ENCODE measurements around the gene SCAPER. TPM values are rescaled to one million over a fixed set of nuclear protein-coding genes. Genes with fewer than 3 reads are reported as not detected.

The SCAPER gene, protein sequence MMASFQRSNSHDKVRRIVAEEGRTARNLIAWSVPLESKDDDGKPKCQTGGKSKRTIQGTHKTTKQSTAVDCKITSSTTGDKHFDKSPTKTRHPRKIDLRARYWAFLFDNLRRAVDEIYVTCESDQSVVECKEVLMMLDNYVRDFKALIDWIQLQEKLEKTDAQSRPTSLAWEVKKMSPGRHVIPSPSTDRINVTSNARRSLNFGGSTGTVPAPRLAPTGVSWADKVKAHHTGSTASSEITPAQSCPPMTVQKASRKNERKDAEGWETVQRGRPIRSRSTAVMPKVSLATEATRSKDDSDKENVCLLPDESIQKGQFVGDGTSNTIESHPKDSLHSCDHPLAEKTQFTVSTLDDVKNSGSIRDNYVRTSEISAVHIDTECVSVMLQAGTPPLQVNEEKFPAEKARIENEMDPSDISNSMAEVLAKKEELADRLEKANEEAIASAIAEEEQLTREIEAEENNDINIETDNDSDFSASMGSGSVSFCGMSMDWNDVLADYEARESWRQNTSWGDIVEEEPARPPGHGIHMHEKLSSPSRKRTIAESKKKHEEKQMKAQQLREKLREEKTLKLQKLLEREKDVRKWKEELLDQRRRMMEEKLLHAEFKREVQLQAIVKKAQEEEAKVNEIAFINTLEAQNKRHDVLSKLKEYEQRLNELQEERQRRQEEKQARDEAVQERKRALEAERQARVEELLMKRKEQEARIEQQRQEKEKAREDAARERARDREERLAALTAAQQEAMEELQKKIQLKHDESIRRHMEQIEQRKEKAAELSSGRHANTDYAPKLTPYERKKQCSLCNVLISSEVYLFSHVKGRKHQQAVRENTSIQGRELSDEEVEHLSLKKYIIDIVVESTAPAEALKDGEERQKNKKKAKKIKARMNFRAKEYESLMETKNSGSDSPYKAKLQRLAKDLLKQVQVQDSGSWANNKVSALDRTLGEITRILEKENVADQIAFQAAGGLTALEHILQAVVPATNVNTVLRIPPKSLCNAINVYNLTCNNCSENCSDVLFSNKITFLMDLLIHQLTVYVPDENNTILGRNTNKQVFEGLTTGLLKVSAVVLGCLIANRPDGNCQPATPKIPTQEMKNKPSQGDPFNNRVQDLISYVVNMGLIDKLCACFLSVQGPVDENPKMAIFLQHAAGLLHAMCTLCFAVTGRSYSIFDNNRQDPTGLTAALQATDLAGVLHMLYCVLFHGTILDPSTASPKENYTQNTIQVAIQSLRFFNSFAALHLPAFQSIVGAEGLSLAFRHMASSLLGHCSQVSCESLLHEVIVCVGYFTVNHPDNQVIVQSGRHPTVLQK (N-terminal part only)
- total RNA-seq: 10 to 100 TPM; 27.7 to 53.9 (median 41.5) TPM
- 10 to 100 TPM in 1 of 2 donors, 1 to 10 TPM in 1; 6.7 to 12.0 TPM for polyA plus RNA-seq
- long read RNA-seq, donor 1, full-length matches to known transcripts: 3 of 53 reads
- long read RNA-seq, donor 1, partial matches to known transcripts: 28 of 53 reads
- long read RNA-seq, donor 1, other reads (novel, unspliced or antisense): 22 of 53 reads
- long read RNA-seq, donor 2, full-length matches to known transcripts: 4 of 274 reads
- long read RNA-seq, donor 2, partial matches to known transcripts: 215 of 274 reads
- long read RNA-seq, donor 2, other reads (novel, unspliced or antisense): 55 of 274 reads
- long read RNA-seq, donor 3, full-length matches to known transcripts: 4 of 36 reads
- long read RNA-seq, donor 3, partial matches to known transcripts: 18 of 36 reads
- long read RNA-seq, donor 3, other reads (novel, unspliced or antisense): 14 of 36 reads

DNA sequence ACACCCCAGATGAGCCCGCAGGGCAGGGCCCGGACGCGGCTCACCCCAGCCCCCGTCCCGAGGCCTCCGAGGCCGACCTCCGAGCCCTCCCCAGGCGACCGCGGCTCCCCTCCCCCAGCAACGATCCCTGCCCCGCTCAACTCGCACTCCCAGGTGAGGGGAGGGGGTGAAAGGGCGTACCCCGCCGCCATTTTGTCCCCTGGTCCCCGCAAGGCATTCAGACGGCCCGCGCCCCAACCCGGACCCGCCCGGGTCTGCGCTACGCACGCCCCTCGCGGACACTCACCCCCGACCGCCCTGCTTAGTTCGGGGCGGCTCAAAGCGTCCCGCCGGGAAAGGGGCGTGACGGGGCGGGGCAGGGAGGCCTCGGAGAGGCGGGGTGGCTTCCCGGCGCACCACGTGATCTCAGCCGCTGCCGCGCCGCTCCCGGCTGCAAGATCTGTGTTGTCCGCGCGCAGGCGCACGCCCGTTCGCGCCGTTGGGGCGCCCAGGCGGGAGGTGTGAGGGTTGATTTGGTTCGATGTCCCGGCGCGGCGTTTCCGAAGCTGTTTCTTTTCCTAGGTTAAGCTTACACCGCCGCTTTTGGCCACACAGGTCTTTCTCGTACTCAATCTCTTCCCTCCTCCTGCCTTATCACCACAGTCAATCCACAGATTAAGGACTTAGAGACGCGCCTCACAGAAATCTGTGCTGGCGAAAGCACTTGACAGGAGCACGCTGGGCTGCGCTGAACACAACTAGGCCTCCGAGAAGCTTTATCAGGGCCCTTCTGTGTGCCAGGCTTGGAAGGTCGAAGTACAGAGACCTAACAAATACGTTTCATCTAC lies at the start of gene SCAPER:
Gene SCAPER, minus strand, starts transcription at position 328 of the 827 bp plus-strand sequence. CDS start 21,523 bp downstream, outside the sequence.
- ATAC-seq (peak; percentile 92 to 98 (median 98)), DNase-seq (peak; percentile 94 to 97 (median 95))
- Histone ChIP-seq H3K4me3 (peak within 1 kb of the TSS; percentile 67 to 98 (median 86)), H3K4me1 (peaks cover 0 to 34% (median 23%) of the 10 kb centered on the region in 12 donors), H3K9me3 (peaks cover 0 to 6% (median 0%) of the 10 kb centered on the region in 12 donors), H3K27ac (peak within 1 kb of the TSS; percentile 78 to 96 (median 91)), H3K36me3 (no peaks in the 10 kb centered on the region), H3K27me3 (no peaks in the 10 kb centered on the region)
- TF ChIP-seq POLR2A (IDR thresholded peaks at IDR 0.05): peak; percentile 16 to 79
- TF ChIP-seq, protein P1, sequence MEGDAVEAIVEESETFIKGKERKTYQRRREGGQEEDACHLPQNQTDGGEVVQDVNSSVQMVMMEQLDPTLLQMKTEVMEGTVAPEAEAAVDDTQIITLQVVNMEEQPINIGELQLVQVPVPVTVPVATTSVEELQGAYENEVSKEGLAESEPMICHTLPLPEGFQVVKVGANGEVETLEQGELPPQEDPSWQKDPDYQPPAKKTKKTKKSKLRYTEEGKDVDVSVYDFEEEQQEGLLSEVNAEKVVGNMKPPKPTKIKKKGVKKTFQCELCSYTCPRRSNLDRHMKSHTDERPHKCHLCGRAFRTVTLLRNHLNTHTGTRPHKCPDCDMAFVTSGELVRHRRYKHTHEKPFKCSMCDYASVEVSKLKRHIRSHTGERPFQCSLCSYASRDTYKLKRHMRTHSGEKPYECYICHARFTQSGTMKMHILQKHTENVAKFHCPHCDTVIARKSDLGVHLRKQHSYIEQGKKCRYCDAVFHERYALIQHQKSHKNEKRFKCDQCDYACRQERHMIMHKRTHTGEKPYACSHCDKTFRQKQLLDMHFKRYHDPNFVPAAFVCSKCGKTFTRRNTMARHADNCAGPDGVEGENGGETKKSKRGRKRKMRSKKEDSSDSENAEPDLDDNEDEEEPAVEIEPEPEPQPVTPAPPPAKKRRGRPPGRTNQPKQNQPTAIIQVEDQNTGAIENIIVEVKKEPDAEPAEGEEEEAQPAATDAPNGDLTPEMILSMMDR (IDR thresholded peaks at IDR 0.05): peak in 5 of 12 donors; percentile 11 to 41 (median 24)
- 1% methylated on average over 42 to 78 of the region's 78 CpGs for WGBS, 4 donors
- intact Hi-C loops (cut with DNase I): loop anchor here in 1 of 10 donors (2.0 kb wide), 1 partner anchor 26 kb away; the partner anchor contains the start of gene RCN2

GRCh38 chr15:76954744-76955143 lies 49.6 kb upstream of the SCAPER start:
- Histone ChIP-seq H3K4me3 (no peak overlapping the region), H3K36me3 (peaks cover 0 to 20% (median 9%) of the 10 kb centered on the region in 9 donors), H3K27me3 (no peaks in the 10 kb centered on the region), H3K4me1 (no peaks in the 10 kb centered on the region), H3K9me3 (no peaks in the 10 kb centered on the region), H3K27ac (no peak overlapping the region)
- TF ChIP-seq, protein P1 (IDR thresholded peaks at IDR 0.05): no peak
- no peak for TF ChIP-seq POLR2A (IDR thresholded peaks at IDR 0.05)
- intact Hi-C loops (cut with DNase I): no loop called here
- WGBS, 4 donors: 81 to 90% (median 86%) methylated on average over 2 of the region's 2 CpGs
- ATAC-seq (no peak), DNase-seq (no peak)

- no peaks in the 10 kb centered on the region for H3K4me1 ChIP-seq
- no peaks in the 10 kb centered on the region for H3K27me3 ChIP-seq
- no peak for ATAC-seq
- no peak for TF ChIP-seq POLR2A (IDR thresholded peaks at IDR 0.05)
- TF ChIP-seq, protein P1 (IDR thresholded peaks at IDR 0.05): no peak
- no peak overlapping the region for H3K4me3 ChIP-seq
- H3K9me3 ChIP-seq: no peaks in the 10 kb centered on the region
- no peak overlapping the region for H3K27ac ChIP-seq
- DNase-seq: no peak
- WGBS, 4 donors: 59 to 68% (median 64%) methylated on average over 3 of the region's 3 CpGs
- peaks cover 0 to 29% (median 16%) of the 10 kb centered on the region in 9 donors for H3K36me3 ChIP-seq
- intact Hi-C loops (cut with DNase I): no loop called here
Observed at GRCh38 chr15:76953913-76954312, 48.8 kb upstream of the SCAPER start.
